GM18507 (cell line): ENCODE data around the gene IL6R.
A peak's percentile ranks its signal among the peaks of the same experiment; 100 is the strongest.
"Not testable (repeated sequence)": the region's sequence is repeated elsewhere in the genome, so short reads cannot be mapped to it uniquely, and the experiment has no call there.

Experiments
- DNase-seq: peaks from one replicate; pipeline ENCODE4 v3.0.0; 2011; ENCODE audit warnings: low read depth; ENCODE audit not compliant: insufficient read length; ENCODE audit errors: extremely low spot score
- FAIRE-seq: peaks from 2 replicates; lab custom pipeline; 2011; peaks lifted over from hg19 to GRCh38; lab: Jason Lieb, UNC

Gene IL6R

DNA sequence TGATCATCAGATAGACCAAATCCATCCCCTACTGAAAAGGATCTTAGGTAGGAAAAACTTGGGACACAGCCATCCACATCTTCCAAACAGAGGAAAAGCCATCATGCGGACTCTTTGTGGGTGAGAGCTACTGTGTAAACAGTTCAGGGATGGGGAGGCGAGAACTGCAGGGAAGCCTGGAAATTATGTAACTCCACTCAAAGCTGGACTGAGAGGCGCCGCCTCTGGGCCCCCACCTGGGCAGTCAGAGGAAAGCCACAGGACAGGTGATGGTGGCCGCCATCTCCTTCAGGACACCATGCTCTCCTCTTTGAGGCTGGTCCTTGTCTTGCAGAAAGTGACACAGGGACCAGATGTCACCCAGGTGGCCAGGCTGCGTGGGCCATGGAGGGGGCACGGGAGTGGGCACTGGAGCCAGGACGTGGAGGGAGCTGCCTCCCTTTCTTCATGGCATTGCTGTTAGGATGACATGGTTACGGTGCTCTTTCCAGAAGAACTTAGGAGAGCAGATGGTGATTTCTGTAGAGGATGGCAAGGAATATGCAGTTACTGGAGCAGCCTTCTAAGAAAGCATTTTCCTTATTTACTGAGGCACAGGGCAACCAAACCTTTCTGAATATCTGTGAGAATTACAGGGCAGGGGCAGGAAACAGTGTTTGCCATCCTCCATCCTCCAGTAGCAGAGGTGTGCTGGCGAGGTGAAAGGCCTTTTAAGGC lies 64.9 kb downstream of the IL6R start:
- no peak for FAIRE-seq
- no peak for DNase-seq

DNA sequence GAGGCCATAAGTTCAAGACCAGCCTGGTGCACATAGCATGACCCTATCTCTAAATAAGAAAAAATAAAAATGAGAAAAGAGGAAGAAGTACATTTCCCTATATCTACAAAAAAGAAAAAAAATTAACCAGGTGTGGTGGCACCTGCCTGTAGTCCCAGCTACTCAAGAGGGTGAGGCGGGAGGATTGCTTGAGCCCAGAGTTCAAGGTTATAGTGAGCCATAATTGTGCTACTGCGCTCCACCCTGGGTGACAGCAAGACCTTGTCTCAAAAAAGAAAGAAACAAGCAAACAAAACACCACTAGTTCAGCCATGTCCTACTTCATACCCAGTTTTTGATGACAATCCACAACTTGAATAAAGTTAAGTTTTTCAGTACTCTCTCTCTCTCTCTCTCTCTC lies 66.2 kb downstream of the IL6R start:
- no peak for DNase-seq
- no peak for FAIRE-seq

DNA sequence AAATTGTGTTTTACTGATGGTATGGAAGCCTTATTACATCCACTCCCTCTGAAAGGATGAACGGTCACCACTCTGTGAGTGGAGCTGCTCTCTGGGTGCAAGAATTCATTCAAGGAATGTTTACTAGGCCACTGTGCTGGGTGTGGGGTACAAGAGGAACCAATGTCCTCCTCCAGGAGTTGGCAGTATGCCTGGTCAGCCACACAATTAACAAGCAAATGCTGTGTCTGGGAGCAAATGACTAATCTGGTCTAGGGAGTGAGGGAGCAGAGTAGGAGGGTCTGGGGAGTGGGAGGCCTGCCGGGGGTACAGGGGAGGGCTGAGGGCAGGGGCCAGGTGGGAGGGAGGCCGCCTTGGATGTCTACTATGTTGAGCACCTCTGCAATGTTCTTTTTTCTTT lies 69.7 kb downstream of the IL6R start:
- FAIRE-seq (no peak), DNase-seq (no peak)

DNA sequence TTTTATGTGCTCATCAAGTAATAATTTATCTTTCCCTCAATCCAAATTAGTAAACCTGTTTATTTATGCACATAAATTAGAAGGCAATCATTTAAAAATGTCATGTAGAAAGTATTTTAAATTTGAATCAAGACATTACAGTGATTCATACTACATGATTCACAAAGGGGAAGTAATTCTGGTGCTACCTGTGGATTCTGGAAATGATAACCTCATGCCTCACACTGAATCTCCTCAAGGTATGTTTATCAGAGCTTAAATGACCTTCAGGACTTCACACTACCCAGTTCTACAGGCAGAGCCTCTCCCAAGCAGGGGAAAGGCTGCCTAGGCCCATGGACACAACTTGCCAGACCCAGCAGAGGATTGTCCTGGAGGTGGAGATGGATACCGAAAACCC lies 71.6 kb downstream of the IL6R start:
- FAIRE-seq: no peak
- DNase-seq: no peak

DNA sequence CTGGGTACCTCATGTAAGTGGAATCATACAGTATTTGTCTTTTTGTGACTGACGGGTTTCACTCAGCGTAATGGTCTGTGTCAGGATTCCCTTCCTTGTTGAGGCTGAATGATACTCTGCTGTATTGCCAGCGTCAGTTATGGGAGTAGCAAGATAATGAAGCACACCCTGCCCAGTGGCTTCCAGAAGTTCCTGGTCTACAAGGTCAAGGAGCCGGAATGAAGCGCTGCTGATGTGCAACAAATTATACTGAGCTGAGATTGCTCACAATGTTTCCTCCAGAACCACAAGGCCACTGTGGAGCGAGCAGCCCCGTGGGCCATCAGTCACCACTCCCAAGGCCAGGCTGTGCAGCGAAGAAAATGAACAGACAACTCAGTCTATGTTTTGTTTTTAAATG lies 72.9 kb downstream of the IL6R start:
- FAIRE-seq: no peak

DNA sequence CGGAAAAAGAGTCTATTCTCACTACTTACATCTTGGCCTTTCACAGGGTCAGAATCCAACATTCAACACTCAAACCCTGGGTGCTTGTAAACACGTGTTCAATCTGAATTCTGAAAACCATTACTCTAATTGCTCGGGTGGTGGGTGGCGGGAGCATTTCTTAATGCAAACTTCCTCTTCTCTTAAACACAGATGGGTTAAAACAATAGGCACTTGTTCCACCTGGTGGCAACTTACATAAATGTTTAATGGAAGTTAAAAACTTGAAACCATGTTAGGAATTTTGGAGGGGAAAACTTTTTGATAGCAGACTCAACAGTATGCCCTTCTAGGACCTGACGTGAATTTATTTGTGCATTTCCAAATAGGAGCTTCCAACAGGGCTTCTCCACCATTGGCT lies 73.5 kb downstream of the IL6R start:
- FAIRE-seq: no peak
- DNase-seq: no peak

More for the DNA sequence above, 72.9 kb downstream of the IL6R start:
- no peak for DNase-seq

DNA sequence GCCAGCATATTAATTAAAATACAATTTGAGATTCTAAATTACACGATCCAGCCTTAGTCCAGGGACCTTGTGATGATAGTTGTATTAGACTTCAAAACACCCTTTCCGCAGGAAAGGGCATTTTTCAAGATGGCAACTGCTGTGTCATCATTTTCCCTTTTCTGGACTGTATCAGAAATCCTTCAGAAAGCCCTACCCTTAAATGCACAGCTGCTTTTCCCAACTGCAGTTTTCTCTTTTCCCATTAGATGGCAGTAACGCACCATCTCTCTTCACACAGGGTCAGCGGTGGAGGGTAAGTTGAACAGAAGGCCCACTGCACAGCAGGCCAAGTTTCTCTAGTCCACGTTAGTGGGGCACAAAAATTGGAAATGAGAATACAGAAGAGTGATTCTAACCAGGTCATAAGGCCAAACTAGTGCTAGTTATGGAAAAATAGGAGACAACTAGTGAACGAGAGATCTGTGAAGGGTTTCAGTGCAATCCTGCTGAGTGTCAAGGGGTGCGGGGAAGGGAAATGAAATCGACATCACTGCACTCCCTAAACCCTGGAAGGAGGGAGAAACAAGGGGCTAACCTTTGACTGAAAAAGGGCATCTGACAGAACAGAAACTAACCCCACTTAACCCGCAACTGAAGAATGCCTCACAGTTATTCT lies 74.8 kb downstream of the IL6R start:
- FAIRE-seq (peak; percentile 84), DNase-seq (peak; percentile 53)

DNA sequence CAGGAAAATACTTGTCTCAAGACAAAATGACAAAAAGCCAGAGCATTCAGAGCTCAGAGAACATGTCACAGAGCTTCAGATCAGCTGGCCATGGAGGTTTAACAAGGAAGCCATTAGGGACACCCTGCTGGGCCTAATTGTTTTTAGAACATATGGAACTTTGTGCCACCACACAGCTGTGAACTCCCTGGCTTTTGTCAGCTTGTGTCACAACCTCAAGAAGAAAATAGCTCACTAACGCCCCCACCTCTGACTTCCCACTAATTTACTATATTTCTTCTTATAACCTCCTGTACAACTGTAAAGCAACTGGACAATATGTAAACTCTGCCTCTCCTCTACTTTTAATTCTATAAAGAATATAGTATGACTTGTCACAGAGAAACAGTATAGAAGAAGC lies 75.9 kb downstream of the IL6R start:
- FAIRE-seq (no peak), DNase-seq (no peak)

DNA sequence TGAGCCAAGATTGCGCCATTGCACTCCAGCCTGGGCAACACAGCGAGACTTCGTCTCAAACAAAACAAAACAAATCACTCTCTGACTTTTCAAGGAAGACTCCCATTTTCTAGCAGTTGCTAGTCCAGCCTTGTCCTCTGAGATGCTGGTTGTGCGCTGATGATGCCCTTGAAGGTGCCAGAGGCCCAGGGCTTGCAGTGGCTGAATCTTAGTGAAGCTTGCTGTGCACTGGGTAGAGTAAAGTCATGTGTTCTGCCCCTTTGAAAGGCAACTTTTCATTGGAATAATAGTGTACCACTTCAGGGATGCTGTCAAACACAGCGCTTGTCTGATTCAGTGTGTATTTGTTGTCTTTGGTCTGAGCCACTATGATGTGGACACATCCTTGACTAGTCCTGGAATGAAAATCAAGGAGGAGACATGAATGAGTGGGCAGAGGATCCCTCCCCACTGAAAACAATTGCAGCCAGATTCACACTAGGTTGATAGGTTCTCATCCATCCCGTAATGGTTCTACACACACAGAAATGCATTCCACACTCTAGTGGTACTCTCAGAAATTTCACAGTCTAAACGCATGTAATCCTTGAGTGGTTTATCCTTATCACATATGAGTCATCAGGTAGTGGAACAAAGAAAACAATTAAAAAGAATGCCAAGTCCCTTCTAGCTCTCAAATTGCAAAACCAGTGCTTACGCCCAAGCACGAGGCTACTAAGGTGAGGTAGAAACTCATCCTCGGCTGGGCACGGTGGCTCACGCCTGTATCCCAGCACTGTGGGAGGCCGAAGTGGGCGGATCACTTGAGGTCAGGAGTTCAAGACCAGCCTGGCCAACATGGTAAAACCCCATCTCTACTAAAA lies 79.0 kb downstream of the IL6R start:
- DNase-seq (no peak), FAIRE-seq (no peak)

DNA sequence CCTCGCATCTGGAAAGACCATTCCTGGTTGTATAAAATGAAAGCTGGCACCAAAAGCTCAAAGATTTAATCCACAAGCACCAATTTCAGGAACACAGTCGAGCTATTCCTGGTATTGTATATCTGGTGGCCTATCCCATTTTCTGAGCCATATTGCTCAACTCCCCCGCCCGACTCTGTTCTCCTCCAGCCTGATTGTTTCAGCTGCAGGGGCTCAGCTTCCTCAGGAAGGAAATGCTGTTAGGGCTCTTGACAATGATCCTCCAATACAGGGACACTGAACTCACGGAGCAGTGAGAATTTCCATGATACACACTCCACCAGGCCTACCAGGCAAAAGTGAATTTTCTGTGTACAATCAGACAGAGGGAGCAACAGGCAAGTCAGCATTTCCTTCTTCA lies 80.0 kb downstream of the IL6R start:
- DNase-seq: no peak
- FAIRE-seq: no peak

DNA sequence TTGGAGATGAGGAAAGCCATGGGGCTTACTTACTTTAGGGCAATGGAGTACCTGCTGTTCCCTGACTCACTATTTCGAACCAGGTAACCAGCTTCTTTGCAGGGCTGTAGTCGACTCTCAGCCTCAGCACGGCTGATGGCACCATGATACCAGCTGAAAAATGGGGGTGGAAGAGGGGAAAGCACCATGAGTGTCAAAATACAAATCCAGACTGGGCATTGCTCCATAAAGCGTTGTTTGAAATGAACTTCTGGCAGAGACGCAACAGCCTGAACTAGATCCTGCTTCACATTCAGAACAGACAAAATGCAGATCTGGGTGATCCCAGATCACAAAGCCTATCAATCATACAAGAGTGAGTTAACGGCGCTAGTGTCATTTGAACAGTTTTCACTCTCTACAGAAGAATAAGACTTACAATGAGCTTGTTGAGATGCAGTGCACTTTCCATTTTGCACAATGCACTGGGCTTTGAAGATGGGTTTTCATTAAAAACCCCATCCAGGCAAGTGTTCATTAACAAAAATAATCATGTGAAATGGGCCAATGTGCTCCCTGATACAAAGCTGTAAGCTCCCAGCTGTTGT lies 80.9 kb downstream of the IL6R start:
- DNase-seq: no peak
- FAIRE-seq: no peak

DNA sequence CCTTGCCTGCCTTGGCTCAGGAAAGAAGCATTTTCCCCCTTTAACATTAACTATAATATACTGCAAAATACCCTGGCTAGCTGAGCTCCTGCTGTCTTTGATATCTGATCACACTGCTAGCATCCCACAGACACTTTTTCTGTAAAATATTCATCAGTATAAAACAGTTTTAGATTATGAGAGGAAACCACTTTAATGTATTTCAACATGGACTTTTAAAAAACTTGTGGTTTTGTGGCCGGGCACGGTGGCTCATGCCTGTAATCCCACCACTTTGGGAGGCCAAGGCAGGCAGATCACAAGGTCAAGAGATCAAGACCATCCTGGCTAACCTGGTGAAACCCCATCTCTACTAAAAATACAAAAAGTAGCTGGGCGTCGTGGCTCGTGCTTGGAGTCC lies 81.6 kb downstream of the IL6R start:
- FAIRE-seq, DNase-seq: not testable (repeated sequence)

DNA sequence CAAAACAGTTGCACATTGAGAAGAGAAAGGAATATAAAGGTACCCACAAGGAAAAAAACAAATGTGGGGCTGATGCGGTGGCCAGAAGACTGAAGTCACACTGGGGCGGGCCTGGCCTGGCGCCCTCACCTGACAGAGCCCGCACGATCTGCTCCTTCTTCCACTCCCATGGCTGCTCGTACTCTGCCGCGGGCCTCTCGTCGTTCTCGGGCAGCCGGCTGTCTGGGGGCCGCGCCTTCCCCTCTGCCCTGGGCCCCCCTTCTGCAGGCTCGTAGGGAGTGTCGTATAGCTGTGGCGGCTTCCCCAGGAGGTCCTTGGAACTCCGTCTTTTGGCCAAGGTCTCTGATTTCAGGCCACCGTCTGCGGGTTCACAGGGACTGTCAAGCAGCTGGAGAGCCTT lies 83.8 kb downstream of the IL6R start:
- DNase-seq (no peak), FAIRE-seq (no peak)

DNA sequence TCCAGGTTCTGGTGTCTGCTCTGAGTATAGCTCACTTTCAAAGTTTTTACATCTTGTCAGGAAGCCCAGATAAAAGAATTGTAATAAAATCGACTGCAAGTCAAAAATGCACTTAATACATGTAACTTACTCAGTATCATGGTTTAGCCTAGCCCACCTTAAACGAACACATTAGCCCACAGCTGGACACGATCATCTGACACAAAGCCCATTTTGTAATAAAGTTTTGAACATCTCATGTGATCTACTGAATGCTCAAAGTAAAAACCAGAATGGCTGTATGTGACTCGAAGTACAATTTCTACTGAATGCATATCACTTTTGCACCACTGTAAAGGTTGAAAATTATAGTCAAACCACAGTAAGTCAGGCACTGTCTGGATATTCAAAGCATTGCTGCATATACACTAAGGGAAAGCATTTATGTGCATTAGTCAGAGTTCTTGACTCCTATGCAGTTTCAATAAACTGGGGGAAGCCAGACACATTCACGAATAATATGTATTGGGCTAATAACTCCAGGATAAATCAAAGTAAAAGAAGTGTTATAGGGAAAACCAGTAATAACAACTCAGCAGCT lies 84.6 kb downstream of the IL6R start:
- DNase-seq: no peak
- no peak for FAIRE-seq

DNA sequence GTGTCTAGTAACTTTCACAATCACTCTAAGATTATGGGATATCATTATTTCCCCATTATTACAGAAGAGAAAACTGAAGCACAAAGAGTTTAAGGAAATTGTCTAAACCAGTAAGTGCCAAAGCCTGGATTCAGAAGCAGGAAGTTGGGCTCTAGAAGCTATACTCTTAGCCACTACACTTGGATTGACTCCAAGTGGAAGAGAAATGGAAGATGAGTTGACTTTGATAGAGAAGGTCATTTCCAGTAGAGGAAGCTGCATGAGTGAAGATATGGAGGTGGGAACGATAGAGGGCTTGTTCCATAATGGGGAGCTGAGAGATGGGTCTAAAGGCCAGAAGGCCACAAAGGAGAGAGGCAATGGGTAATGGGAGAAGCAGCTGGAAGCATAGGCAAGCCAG lies 85.2 kb downstream of the IL6R start:
- DNase-seq: no peak

DNA sequence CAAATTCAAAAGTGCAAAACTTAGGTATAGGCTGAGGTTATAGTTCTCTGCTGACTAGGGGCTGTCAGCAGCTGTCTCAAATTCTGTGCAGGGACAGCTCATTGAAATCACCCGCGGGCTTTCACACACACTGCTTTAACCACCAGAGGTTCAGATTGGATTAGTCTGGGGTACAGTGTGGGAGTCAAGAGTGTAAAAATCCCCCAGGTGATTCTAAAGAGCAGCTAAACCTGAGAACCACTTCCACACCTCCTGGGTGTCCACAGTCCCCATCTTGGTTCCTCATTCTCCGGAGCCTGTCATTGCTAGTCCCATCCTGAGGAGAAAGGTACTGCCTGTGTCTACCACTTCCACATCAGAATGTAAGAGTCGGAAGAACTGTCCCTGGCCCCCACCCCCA lies 87.0 kb downstream of the IL6R start:
- DNase-seq (no peak), FAIRE-seq (peak; percentile 59)

More for the DNA sequence above, 85.2 kb downstream of the IL6R start:
- FAIRE-seq: no peak

DNA sequence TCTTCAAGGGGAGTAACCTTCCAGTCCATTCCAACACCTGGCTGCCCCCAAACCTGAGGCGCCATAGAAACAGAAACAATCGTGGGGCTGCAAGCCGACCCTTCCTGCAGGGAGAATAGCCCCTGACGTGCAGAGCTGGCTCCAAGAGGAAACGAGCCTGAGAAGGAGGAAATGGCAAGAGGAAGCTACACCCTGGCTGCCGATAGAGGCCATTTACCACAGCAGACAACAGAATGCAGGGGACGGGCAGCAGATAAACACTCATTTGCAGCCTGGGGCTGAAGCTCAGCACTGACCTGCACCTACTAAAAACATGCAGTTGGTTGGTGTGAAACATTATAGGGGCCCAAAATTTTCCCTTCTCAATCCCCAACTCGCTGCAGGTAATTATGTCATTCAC lies 88.1 kb downstream of the IL6R start:
- peak; percentile 44 for FAIRE-seq
- DNase-seq: no peak

DNA sequence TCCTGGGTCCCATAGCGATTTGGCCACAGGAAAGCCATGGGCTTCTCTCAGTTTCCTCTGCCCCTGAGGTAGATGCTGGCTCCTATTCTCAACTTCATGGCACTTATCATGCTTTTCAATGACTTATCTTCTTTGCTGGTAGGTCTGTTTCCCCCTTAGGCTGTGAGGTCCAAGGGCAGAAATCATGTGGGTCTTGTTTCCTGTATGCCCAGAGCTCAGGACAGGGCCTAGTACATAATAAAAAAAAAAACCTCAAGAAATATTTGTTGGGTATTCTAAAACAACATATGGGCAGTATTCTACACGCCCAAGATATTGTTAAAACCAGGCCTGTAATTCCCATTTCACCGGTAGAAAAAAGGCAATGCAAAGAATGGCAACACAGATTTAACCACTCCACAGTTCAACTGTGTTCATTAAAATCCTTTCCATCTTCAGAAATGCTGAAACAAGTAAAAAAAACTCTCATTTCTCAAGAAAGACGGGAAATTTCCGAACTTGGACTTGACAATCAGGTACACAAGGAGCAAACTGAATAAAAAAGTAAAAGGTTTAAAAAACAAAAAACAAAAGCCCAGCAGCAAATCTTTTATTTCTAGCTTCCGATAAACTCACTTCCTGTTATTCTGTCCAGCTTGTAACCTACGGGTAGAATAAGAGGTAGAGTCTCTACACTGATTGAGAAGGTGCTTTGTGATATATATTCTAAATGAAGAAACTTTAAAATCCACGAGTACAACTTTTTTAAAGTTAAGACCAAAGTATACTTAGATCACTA lies 90.5 kb downstream of the IL6R start:
- no peak for DNase-seq
- FAIRE-seq: no peak

DNA sequence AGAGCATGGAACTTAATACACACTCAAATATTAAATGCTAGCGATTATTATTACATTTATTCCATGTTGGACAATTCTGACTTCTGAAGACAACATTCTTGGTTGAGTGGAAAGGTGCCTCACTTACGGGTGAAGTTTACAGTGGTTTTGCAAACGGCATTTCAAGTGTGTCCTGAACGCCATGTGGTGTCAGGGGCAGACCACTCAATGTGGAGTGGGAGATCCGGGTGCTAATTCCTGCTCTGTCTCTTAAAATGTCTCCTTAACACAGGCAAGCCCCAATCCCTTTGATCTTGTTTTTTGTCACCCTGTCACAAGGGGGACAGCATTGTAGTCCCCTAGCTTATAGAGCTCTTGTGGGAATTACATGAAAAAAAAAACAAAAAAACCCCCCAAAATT lies 91.2 kb downstream of the IL6R start:
- no peak for FAIRE-seq

More for the DNA sequence above, 91.2 kb downstream of the IL6R start:
- DNase-seq: no peak
